ENCODE data around the gene ATP8A2.

Gene ATP8A2

GRCh38 chr13:25684491-25684890 lies 312.7 kb downstream of the ATP8A2 start:
- Histone ChIP-seq H3K27ac (ENCODE audit: low read depth in 2 of 2, low read length in 2 of 2) (no peak overlapping the region), H3K4me3 (ENCODE audit: low read length in 2 of 2) (no peak overlapping the region), H3K9me3 (ENCODE audit: control insufficient read depth in 2 of 2, low read length in 2 of 2) (no peaks in the 10 kb centered on the region), H3K36me3 (ENCODE audit: control insufficient read depth in 2 of 2, insufficient read depth in 2 of 2, low read length in 2 of 2) (no peaks in the 10 kb centered on the region), H3K9ac (ENCODE audit: low read depth in 1 of 2, low read length in 2 of 2) (no peak overlapping the region), H3K4me1 (ENCODE audit: control insufficient read depth in 2 of 2, insufficient read depth in 2 of 2, low read length in 2 of 2) (peaks cover 0 to 10% of the 10 kb centered on the region in 2 donors), H3K27me3 (ENCODE audit: control insufficient read depth in 2 of 2, insufficient read depth in 2 of 2, low read length in 2 of 2) (no peaks in the 10 kb centered on the region)

DNA sequence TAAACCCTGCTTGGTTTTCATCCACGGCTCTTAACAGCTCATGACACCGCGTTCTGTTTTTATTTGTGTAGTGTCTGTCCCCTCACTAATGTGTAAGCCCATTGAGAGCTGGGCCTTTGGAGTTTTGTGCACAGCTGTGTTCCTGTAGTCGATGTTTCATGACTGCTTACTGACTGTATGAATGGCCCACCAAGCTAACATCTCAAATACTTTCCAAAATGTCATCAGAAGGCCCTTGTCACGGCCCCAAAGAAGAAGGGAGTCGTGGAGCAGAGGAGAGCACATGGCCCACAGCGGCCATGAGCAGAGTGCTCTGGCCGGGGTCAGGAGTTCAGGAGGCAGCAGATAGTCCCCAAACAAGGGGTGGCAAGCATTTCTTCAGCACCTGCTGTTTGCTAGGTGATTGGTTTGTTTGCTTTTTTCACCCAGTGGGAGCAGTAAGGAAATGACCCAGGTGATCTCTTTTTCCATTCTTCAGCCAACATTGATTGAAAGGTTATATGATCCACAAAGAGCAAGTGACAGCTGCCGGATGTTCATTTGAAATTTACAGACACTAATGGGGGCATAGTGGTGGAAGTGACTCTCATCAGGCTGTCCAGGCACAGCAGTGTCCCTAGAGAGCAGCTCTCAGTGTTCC lies 315.2 kb downstream of the ATP8A2 start:
- H3K27ac ChIP-seq (ENCODE audit: low read depth in 2 of 2, low read length in 2 of 2): no peak overlapping the region
- H3K4me3 ChIP-seq (ENCODE audit: low read length in 2 of 2): no peak overlapping the region
- H3K9ac ChIP-seq (ENCODE audit: low read depth in 1 of 2, low read length in 2 of 2): no peak overlapping the region
- no peaks in the 10 kb centered on the region for H3K9me3 ChIP-seq (ENCODE audit: control insufficient read depth in 2 of 2, low read length in 2 of 2)
- no peaks in the 10 kb centered on the region for H3K36me3 ChIP-seq (ENCODE audit: control insufficient read depth in 2 of 2, insufficient read depth in 2 of 2, low read length in 2 of 2)
- peaks cover 0 to 10% of the 10 kb centered on the region in 2 donors for H3K4me1 ChIP-seq (ENCODE audit: control insufficient read depth in 2 of 2, insufficient read depth in 2 of 2, low read length in 2 of 2)
- no peaks in the 10 kb centered on the region for H3K27me3 ChIP-seq (ENCODE audit: control insufficient read depth in 2 of 2, insufficient read depth in 2 of 2, low read length in 2 of 2)

GRCh38 chr13:25687471-25688225 lies 315.9 kb downstream of the ATP8A2 start:
- Histone ChIP-seq H3K4me1 (ENCODE audit: control insufficient read depth in 2 of 2, insufficient read depth in 2 of 2, low read length in 2 of 2) (peaks cover 0 to 10% of the 10 kb centered on the region in 2 donors), H3K36me3 (ENCODE audit: control insufficient read depth in 2 of 2, insufficient read depth in 2 of 2, low read length in 2 of 2) (no peaks in the 10 kb centered on the region), H3K27ac (ENCODE audit: low read depth in 2 of 2, low read length in 2 of 2) (no peak overlapping the region), H3K9me3 (ENCODE audit: control insufficient read depth in 2 of 2, low read length in 2 of 2) (no peaks in the 10 kb centered on the region), H3K27me3 (ENCODE audit: control insufficient read depth in 2 of 2, insufficient read depth in 2 of 2, low read length in 2 of 2) (no peaks in the 10 kb centered on the region), H3K4me3 (ENCODE audit: low read length in 2 of 2) (no peak overlapping the region), H3K9ac (ENCODE audit: low read depth in 1 of 2, low read length in 2 of 2) (no peak overlapping the region)

GRCh38 chr13:25688536-25688935 lies 316.8 kb downstream of the ATP8A2 start:
- Histone ChIP-seq H3K27me3 (ENCODE audit: control insufficient read depth in 2 of 2, insufficient read depth in 2 of 2, low read length in 2 of 2) (no peaks in the 10 kb centered on the region), H3K36me3 (ENCODE audit: control insufficient read depth in 2 of 2, insufficient read depth in 2 of 2, low read length in 2 of 2) (no peaks in the 10 kb centered on the region), H3K4me1 (ENCODE audit: control insufficient read depth in 2 of 2, insufficient read depth in 2 of 2, low read length in 2 of 2) (peaks cover 0 to 10% of the 10 kb centered on the region in 2 donors), H3K4me3 (ENCODE audit: low read length in 2 of 2) (no peak overlapping the region), H3K27ac (ENCODE audit: low read depth in 2 of 2, low read length in 2 of 2) (no peak overlapping the region), H3K9ac (ENCODE audit: low read depth in 1 of 2, low read length in 2 of 2) (no peak overlapping the region), H3K9me3 (ENCODE audit: control insufficient read depth in 2 of 2, low read length in 2 of 2) (no peaks in the 10 kb centered on the region)

DNA sequence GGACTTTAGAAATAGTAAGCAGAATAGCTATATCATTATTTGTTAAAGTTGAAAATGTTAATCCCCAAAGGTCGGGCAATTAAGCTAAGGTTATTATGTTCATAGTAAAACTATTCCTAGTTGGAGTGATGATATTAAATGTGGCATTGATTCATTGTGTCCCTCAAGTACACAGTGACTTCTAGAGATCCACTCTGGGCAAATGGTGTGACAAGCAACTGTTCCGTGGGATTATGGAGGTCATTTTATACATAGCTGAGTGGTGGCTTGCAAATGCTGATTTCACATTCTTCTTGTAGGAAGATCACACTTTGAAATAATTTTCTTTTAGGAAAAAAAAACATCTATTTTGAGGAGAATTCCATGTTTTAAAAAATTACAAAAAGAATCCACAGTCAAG lies 317.8 kb downstream of the ATP8A2 start:
- H3K9ac ChIP-seq (ENCODE audit: low read depth in 1 of 2, low read length in 2 of 2): no peak overlapping the region
- no peak overlapping the region for H3K4me3 ChIP-seq (ENCODE audit: low read length in 2 of 2)
- H3K9me3 ChIP-seq (ENCODE audit: control insufficient read depth in 2 of 2, low read length in 2 of 2): no peaks in the 10 kb centered on the region
- H3K27me3 ChIP-seq (ENCODE audit: control insufficient read depth in 2 of 2, insufficient read depth in 2 of 2, low read length in 2 of 2): no peaks in the 10 kb centered on the region
- H3K36me3 ChIP-seq (ENCODE audit: control insufficient read depth in 2 of 2, insufficient read depth in 2 of 2, low read length in 2 of 2): no peaks in the 10 kb centered on the region
- peaks cover 0 to 10% of the 10 kb centered on the region in 2 donors for H3K4me1 ChIP-seq (ENCODE audit: control insufficient read depth in 2 of 2, insufficient read depth in 2 of 2, low read length in 2 of 2)
- H3K27ac ChIP-seq (ENCODE audit: low read depth in 2 of 2, low read length in 2 of 2): no peak overlapping the region

DNA sequence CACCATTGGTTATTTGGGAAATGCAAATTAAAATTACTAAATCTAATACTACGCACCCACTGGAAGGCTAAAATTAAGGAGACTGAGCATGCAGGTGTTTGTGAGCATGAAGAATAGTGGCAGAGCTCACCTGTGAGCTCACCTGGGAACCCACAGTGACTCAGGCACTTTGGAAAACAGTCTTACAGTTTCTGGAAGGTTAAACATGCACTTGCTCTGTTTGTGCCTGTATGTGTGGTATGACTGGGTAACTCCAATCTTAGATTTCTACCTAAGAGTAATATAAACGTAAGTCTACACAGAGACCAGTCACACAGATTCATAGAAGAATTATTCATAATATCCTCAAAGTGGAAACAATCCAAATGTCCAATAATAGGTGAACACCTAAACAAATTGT lies 318.8 kb downstream of the ATP8A2 start:
- no peak overlapping the region for H3K27ac ChIP-seq (ENCODE audit: low read depth in 2 of 2, low read length in 2 of 2)
- no peak overlapping the region for H3K4me3 ChIP-seq (ENCODE audit: low read length in 2 of 2)
- H3K9ac ChIP-seq (ENCODE audit: low read depth in 1 of 2, low read length in 2 of 2): no peak overlapping the region
- no peaks in the 10 kb centered on the region for H3K9me3 ChIP-seq (ENCODE audit: control insufficient read depth in 2 of 2, low read length in 2 of 2)
- no peaks in the 10 kb centered on the region for H3K27me3 ChIP-seq (ENCODE audit: control insufficient read depth in 2 of 2, insufficient read depth in 2 of 2, low read length in 2 of 2)
- peaks cover 0 to 10% of the 10 kb centered on the region in 2 donors for H3K4me1 ChIP-seq (ENCODE audit: control insufficient read depth in 2 of 2, insufficient read depth in 2 of 2, low read length in 2 of 2)
- no peaks in the 10 kb centered on the region for H3K36me3 ChIP-seq (ENCODE audit: control insufficient read depth in 2 of 2, insufficient read depth in 2 of 2, low read length in 2 of 2)

DNA sequence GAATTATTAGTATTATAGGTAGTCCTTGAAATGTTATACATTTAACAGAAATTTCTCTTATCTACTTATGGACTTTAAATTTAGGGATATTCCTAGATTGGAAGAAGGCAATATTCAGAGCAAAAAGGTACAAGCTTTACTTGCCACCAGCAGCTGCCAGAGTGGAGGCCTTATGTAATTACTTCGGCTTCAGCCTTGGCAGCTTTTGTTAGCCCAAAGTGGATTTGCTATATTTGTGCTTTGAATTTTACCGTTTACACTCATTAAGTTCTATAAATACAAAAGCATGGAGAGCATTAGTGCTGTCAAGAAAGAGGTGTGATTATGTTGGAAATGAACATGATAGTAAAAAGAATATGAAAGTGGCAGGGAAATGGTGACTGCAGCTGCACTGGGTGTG lies 319.9 kb downstream of the ATP8A2 start:
- Histone ChIP-seq H3K9me3 (ENCODE audit: control insufficient read depth in 2 of 2, low read length in 2 of 2) (no peaks in the 10 kb centered on the region), H3K4me1 (ENCODE audit: control insufficient read depth in 2 of 2, insufficient read depth in 2 of 2, low read length in 2 of 2) (peaks cover 0 to 10% of the 10 kb centered on the region in 2 donors), H3K36me3 (ENCODE audit: control insufficient read depth in 2 of 2, insufficient read depth in 2 of 2, low read length in 2 of 2) (no peaks in the 10 kb centered on the region), H3K9ac (ENCODE audit: low read depth in 1 of 2, low read length in 2 of 2) (no peak overlapping the region), H3K27ac (ENCODE audit: low read depth in 2 of 2, low read length in 2 of 2) (no peak overlapping the region), H3K27me3 (ENCODE audit: control insufficient read depth in 2 of 2, insufficient read depth in 2 of 2, low read length in 2 of 2) (no peaks in the 10 kb centered on the region), H3K4me3 (ENCODE audit: low read length in 2 of 2) (no peak overlapping the region)

DNA sequence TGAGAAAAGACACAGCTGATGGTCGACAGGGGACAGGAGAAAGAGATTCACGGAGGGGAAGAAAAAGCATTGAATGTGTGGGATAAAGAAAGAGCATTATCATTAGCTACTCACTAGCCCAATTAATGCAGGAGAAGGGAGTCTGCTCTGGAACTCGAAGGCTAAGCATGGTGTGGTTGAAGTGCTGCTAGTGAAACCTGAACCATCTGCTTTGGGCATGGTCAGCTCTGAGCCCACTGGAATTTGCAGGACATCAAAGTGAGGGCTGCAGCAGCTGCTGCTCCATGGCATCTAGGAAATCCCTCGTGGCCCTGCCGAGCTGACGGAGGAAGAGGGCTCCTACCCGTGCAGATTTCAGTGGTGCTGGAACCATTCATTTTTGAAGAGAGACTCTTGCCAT lies 320.3 kb downstream of the ATP8A2 start:
- Histone ChIP-seq H3K9ac (ENCODE audit: low read depth in 1 of 2, low read length in 2 of 2) (no peak overlapping the region), H3K36me3 (ENCODE audit: control insufficient read depth in 2 of 2, insufficient read depth in 2 of 2, low read length in 2 of 2) (no peaks in the 10 kb centered on the region), H3K4me1 (ENCODE audit: control insufficient read depth in 2 of 2, insufficient read depth in 2 of 2, low read length in 2 of 2) (peaks cover 0 to 10% of the 10 kb centered on the region in 2 donors), H3K27me3 (ENCODE audit: control insufficient read depth in 2 of 2, insufficient read depth in 2 of 2, low read length in 2 of 2) (no peaks in the 10 kb centered on the region), H3K27ac (ENCODE audit: low read depth in 2 of 2, low read length in 2 of 2) (no peak overlapping the region), H3K4me3 (ENCODE audit: low read length in 2 of 2) (no peak overlapping the region), H3K9me3 (ENCODE audit: control insufficient read depth in 2 of 2, low read length in 2 of 2) (no peaks in the 10 kb centered on the region)

- no peak overlapping the region for H3K9ac ChIP-seq (ENCODE audit: low read depth in 1 of 2, low read length in 2 of 2)
- H3K36me3 ChIP-seq (ENCODE audit: control insufficient read depth in 2 of 2, insufficient read depth in 2 of 2, low read length in 2 of 2): no peaks in the 10 kb centered on the region
- H3K27me3 ChIP-seq (ENCODE audit: control insufficient read depth in 2 of 2, insufficient read depth in 2 of 2, low read length in 2 of 2): no peaks in the 10 kb centered on the region
- H3K4me1 ChIP-seq (ENCODE audit: control insufficient read depth in 2 of 2, insufficient read depth in 2 of 2, low read length in 2 of 2): no peaks in the 10 kb centered on the region
- H3K4me3 ChIP-seq (ENCODE audit: low read length in 2 of 2): no peak overlapping the region
- H3K27ac ChIP-seq (ENCODE audit: low read depth in 2 of 2, low read length in 2 of 2): no peak overlapping the region
- no peaks in the 10 kb centered on the region for H3K9me3 ChIP-seq (ENCODE audit: control insufficient read depth in 2 of 2, low read length in 2 of 2)
These were observed 327.3 kb downstream of the ATP8A2 start for GRCh38 chr13:25699056-25699455.

DNA sequence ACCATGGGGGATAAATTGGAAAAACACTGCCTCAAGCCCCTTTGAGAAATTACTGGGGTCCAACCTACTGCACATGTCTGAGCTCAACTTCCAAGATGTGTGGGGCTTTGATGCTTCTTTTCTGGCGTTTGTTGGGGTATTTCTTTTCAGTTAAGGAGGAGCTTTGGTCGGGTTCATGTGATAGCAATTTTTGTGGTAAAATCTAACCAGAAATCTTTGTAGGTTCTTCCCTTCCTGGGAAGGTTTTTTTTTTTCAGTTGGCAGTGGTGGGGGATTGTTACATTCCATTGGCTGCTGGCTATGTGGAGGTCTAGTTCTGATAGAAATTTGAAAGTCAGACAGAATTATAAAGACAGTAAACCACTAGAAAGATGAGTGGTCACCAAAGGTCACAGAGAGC lies 327.8 kb downstream of the ATP8A2 start:
- Histone ChIP-seq H3K4me1 (ENCODE audit: control insufficient read depth in 2 of 2, insufficient read depth in 2 of 2, low read length in 2 of 2) (no peaks in the 10 kb centered on the region), H3K4me3 (ENCODE audit: low read length in 2 of 2) (no peak overlapping the region), H3K36me3 (ENCODE audit: control insufficient read depth in 2 of 2, insufficient read depth in 2 of 2, low read length in 2 of 2) (no peaks in the 10 kb centered on the region), H3K27ac (ENCODE audit: low read depth in 2 of 2, low read length in 2 of 2) (no peak overlapping the region), H3K9ac (ENCODE audit: low read depth in 1 of 2, low read length in 2 of 2) (no peak overlapping the region), H3K9me3 (ENCODE audit: control insufficient read depth in 2 of 2, low read length in 2 of 2) (no peaks in the 10 kb centered on the region), H3K27me3 (ENCODE audit: control insufficient read depth in 2 of 2, insufficient read depth in 2 of 2, low read length in 2 of 2) (no peaks in the 10 kb centered on the region)

Measured in mucosa of rectum (tissue), 2 donors.